Caco-2 (cell line): ENCODE results near the gene PCDHA13. TPM values are rescaled to one million over a fixed set of nuclear protein-coding genes. Genes with fewer than 3 reads are reported as not detected.

ENCODE experiments used
- BruUV-seq: library from RNA; stranded (reverse); fragments of 400-500 nt; replicated peaks from 2 replicates; lab custom pipeline; 2021; lab: Mats Ljungman, UMichigan
- CTCF ChIA-PET: fragments of 300-600 bp; sonication (Branson Sonifier 250); formaldehyde crosslinking; loops from one replicate; lab custom pipeline; 2022; ENCODE audit warnings: antibody characterized with exemption; lab: Charles Lee
- POLR2A ChIA-PET: fragments of 300-600 bp; sonication (Branson Sonifier 250); formaldehyde crosslinking; loops from one replicate; lab custom pipeline; 2022; ENCODE audit warnings: antibody characterized with exemption; lab: Charles Lee
- DNase-seq, 2 experiments: peaks; one replicate each; pipeline versions ENCODE4 v3.0.0 to v3.0.0-alpha.2; 2020 to 2022
- H3K27me3 ChIP-seq: replicated peaks from 2 replicates; pipeline ENCODE4 v1.6.0; 2011; ENCODE audit warnings: low read length; ENCODE audit not compliant: control insufficient read depth, insufficient read depth
- H3K36me3 ChIP-seq: 2 replicates; pipeline ENCODE4 v1.5.1; 2011; ENCODE audit warnings: low read length; ENCODE audit not compliant: control insufficient read depth, insufficient read depth
- H3K4me1 ChIP-seq: fragments of 250-450 bp; sonication (Bioruptor Pico); 2 replicates; pipeline ENCODE4 v1.5.1; 2020; ENCODE audit warnings: mild to moderate bottlenecking
- H3K4me3 ChIP-seq: 2 replicates; pipeline ENCODE4 v1.5.1; 2011; ENCODE audit warnings: low read depth, mild to moderate bottlenecking, control low read depth, low read length
- H3K9me3 ChIP-seq: fragments of 250-450 bp; sonication (Bioruptor Pico); 2 replicates; pipeline ENCODE4 v1.5.1; 2020; ENCODE audit warnings: mild to moderate bottlenecking, moderate library complexity
- H3K27ac Mint-ChIP-seq: one replicate; pipeline ENCODE4 v1.8.0; 2022; ENCODE audit warnings: mixed read lengths; ENCODE audit not compliant: unreplicated experiment
- H3K27me3 Mint-ChIP-seq: one replicate; pipeline ENCODE4 v1.8.0; 2022; ENCODE audit warnings: mixed read lengths; ENCODE audit not compliant: insufficient read depth, unreplicated experiment
- H3K36me3 Mint-ChIP-seq: one replicate; pipeline ENCODE4 v1.8.0; 2022; ENCODE audit warnings: mild to moderate bottlenecking, mixed read lengths; ENCODE audit not compliant: insufficient read depth, unreplicated experiment
- H3K4me1 Mint-ChIP-seq: one replicate; pipeline ENCODE4 v1.8.0; 2022; ENCODE audit warnings: low read depth, mixed read lengths; ENCODE audit not compliant: unreplicated experiment
- H3K4me3 Mint-ChIP-seq: one replicate; pipeline ENCODE4 v1.8.0; 2022; ENCODE audit warnings: mild to moderate bottlenecking, moderate library complexity, mixed read lengths; ENCODE audit not compliant: unreplicated experiment
- H3K9me3 Mint-ChIP-seq: one replicate; pipeline ENCODE4 v1.8.0; 2022; ENCODE audit warnings: mixed read lengths; ENCODE audit not compliant: unreplicated experiment
- CTCF ChIP-seq, 2 experiments: fragments of 200-600 bp in 1 of 2; IDR thresholded peaks; 1 replicate in 1 of 2; 2 replicates in 1 of 2; pipeline versions ENCODE4 v1.5.1 to v1.8.0; 2011 to 2022; ENCODE audit warnings: antibody characterized with exemption in 1 of 2, control low read depth in 1 of 2, inconsistent platforms in 1 of 2, low read depth in 1 of 2, low read length in 1 of 2, mild to moderate bottlenecking in 1 of 2, moderate library complexity in 1 of 2; ENCODE audit not compliant: insufficient read depth in 1 of 2, severe bottlenecking in 1 of 2, unreplicated experiment in 1 of 2
- intact Hi-C: fragments of 100-400 bp; cut with micrococcal nuclease; formaldehyde crosslinking; loops from one replicate; pipeline ENCODE4 v1.10.0; 2022; ENCODE audit not compliant: unreplicated experiment
- total RNA-seq: library from RNA; stranded (reverse); gene quantifications from 2 replicates; pipeline ENCODE4 v1.2.3, GENCODE V29; 2022

Gene PCDHA13
- total RNA-seq, 1 experiment from 2014 or later = not detected

GRCh38 chr5:140835622-140836510, 46.1 kb upstream of the PCDHA13 start:
- ChIA-PET POLR2A (no interaction called here), CTCF (no interaction called here)
- no peak for TF ChIP-seq CTCF (IDR thresholded peaks at IDR 0.05; ENCODE audit: insufficient read depth in 1 of 2, low read depth in 1 of 2, low read length in 1 of 2, severe bottlenecking in 1 of 2, unreplicated experiment in 1 of 2)
- no TSS peak for BruUV-seq
- intact Hi-C loops = no loop called here
- Histone ChIP-seq H3K9me3 (no peaks in the 10 kb centered on the region; the same call in none of the 2 replicates), H3K27me3 (no peaks in the 10 kb centered on the region), H3K36me3 (no peaks in the 10 kb centered on the region), H3K4me3 (no peak overlapping the region), H3K4me1 (no peaks in the 10 kb centered on the region)
- H3K27me3 Mint-ChIP-seq = no peaks in the 10 kb centered on the region
- H3K36me3 Mint-ChIP-seq = no peaks in the 10 kb centered on the region
- no peaks in the 10 kb centered on the region for H3K4me1 Mint-ChIP-seq
- no peak overlapping the region for H3K27ac Mint-ChIP-seq
- no peak for DNase-seq
- H3K9me3 Mint-ChIP-seq = no peaks in the 10 kb centered on the region
- H3K4me3 Mint-ChIP-seq = no peak overlapping the region

DNA sequence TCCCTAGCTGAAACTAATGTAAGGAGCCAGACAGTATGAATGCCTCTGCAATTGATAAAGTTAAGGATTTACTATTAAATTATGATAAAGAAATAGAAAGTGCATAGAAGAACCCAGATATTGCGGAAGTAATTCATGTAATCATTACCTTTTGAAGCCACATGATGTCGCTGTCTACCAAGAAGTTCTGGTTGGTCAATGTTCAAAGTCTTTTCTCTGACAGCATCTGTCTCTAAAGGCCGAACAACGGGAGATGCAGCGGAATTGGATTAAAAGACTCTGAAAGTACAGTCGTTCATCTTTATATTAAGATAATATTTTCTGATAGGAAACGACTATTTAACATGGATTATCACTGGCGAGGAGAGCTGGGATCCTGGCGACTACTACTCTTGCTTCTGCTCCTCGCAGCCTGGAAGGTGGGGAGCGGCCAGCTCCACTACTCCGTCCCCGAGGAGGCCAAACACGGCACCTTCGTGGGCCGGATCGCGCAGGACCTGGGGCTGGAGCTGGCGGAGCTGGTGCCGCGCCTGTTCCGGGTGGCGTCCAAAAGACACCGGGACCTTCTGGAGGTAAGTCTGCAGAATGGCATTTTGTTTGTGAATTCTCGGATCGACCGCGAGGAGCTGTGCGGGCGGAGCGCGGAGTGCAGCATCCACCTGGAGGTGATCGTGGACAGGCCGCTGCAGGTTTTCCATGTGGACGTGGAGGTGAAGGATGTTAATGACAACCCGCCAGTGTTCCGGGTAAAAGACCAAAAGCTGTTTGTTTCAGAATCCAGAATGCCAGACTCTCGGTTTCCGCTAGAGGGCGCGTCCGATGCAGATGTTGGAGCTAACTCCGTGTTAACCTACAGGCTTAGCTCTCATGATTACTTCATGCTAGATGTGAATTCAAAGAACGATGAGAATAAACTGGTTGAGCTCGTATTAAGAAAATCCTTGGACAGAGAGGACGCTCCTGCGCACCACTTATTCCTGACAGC, 40.7 kb upstream of the PCDHA13 start, which contains the start of gene PCDHA8:
Gene PCDHA8, plus strand, starts transcription at position 210 of the 985 bp plus-strand sequence. Its CDS starts 135 bp downstream, at position 345.
- no peaks in the 10 kb centered on the region for H3K27me3 ChIP-seq
- H3K4me3 Mint-ChIP-seq = no peak within 1 kb of the TSS
- H3K9me3 Mint-ChIP-seq = no peaks in the 10 kb centered on the region

More for the DNA sequence above, 40.7 kb upstream of the PCDHA13 start, which contains the start of gene PCDHA8:
- Mint-ChIP-seq H3K4me1 (no peaks in the 10 kb centered on the region), H3K27me3 (no peaks in the 10 kb centered on the region), H3K36me3 (no peaks in the 10 kb centered on the region), H3K27ac (no peak within 1 kb of the TSS)
- intact Hi-C loops = loop anchor here (1.0 kb wide), 1 partner anchor 200 kb away; no protein-coding TSS in a partner anchor
- DNase-seq = no peak
- no TSS peak for BruUV-seq
- Histone ChIP-seq H3K9me3 (0 out of 2 replicates have a peak, but pooled peaks cover 3% of the 10 kb centered on the region), H3K36me3 (no peaks in the 10 kb centered on the region), H3K4me1 (no peaks in the 10 kb centered on the region), H3K4me3 (no peak within 1 kb of the TSS)
- TF ChIP-seq CTCF (IDR thresholded peaks at IDR 0.05; ENCODE audit: insufficient read depth in 1 of 2, low read depth in 1 of 2, low read length in 1 of 2, severe bottlenecking in 1 of 2, unreplicated experiment in 1 of 2) = no peak
- ChIA-PET POLR2A (no interaction called here), CTCF (interaction anchor here (0.6 kb wide), 1 partner anchor 587 kb away, joined by 3 read pairs; no protein-coding TSS in a partner anchor)
